GM19238 (cell line): Measurements from ENCODE around the gene NAGK.

Source experiments
- DNase-seq: peaks from one replicate; pipeline ENCODE4 v3.0.0; 2011; ENCODE audit warnings: low spot score; ENCODE audit not compliant: insufficient read length

NAGK gene

GRCh38 chr2:71108091-71108490, 39.6 kb downstream of the NAGK start:
- no peak for DNase-seq

- DNase-seq: no peak
Observed at GRCh38 chr2:71113843-71114242, 45.4 kb downstream of the NAGK start.

- no peak for DNase-seq
Observed at GRCh38 chr2:71117063-71117462, 48.6 kb downstream of the NAGK start.

GRCh38 chr2:71120195-71120594, 51.7 kb downstream of the NAGK start:
- no peak for DNase-seq

- DNase-seq: no peak
Observed at GRCh38 chr2:71121479-71121878, 53.0 kb downstream of the NAGK start.

DNA sequence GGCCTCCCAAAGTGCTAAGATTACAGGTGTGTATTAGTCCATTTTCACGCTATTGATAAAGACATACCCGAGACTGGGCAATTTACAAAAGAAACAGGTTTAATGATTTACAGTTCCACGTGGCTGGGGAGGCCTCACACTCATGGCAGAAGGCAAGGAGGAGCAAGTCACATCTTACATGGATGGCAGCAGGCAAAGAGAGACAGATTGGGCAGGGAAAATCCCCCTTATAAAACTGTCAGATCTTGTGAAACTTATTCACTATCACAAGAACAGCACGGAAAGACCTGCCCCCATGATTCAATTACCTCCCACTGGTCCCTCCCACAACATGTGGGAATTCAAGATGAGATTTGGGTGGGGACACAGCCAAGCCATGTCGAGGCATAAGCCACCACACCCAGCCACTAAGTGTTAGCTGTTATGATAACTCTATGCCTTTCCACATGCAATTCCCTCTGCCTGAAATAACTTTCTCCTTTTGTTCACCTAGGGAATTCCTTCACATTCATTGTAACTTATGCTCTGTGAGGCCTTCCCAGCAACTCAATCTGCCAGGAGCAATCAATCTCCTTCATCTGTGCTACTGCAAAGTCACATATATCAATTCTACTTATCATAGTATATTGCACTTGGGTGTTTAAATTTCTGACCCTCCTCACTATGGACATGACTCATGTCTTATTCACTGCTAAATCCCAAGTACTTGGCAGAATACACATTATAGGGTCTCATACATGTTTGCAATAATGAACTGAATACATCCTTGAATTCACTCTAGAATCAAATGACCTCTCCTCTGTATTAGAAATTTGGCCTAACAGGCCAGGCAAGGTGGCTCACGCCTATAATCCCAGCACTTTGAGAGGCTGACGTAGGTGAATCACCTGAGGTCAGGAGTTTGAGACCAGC, 54.2 kb downstream of the NAGK start:
- DNase-seq: no peak

- DNase-seq: no peak
Observed at GRCh38 chr2:71125506-71126294, 57.3 kb downstream of the NAGK start.

DNA sequence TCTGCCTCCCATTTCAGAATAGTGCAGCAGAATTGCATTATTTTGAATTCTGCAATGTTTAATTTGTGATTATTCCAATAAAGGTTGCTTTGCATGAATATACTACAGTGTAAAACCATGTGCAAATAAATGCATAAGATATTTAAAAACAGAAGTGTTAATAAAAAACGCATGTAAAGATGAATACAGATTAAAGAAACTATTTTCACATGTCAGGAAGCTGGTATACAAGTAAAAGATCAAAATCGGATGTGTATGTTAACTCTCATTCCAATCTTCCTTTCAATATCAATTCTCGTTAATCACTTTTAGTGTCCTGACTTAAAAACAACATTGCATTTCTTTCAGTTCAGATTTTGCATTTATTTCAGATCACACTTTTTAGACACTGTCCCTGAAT, 58.5 kb downstream of the NAGK start:
- no peak for DNase-seq
